ENCODE data around the gene ARL16. TPM values are rescaled to one million over a fixed set of nuclear protein-coding genes. Genes with fewer than 3 reads are reported as not detected.

ARL16 gene
- total and polyA plus RNA-seq, 2 of the 4 experiments (the other 2 are of a cell fraction): 51.1 to 77.9 TPM

- TF ChIP-seq RAD21 (IDR thresholded peaks at IDR 0.05; ENCODE audit: low read length) (no peak), MAZ (IDR thresholded peaks at IDR 0.05; ENCODE audit: borderline replicate concordance, low read depth, low read length) (no peak), SMC3 (IDR thresholded peaks at IDR 0.05; ENCODE audit: low read depth, low read length) (no peak), USF2 (IDR thresholded peaks at IDR 0.05; ENCODE audit: low read depth, low read length) (no peak), RFX5 (IDR thresholded peaks at IDR 0.05; ENCODE audit: low read depth, low read length) (no peak), FOS (IDR thresholded peaks at IDR 0.05; ENCODE audit: low read depth, low read length) (no peak), RCOR1 (IDR thresholded peaks at IDR 0.05; ENCODE audit: insufficient replicate concordance, low read length) (no peak), BHLHE40 (IDR thresholded peaks at IDR 0.05; ENCODE audit: low read depth, low read length) (no peak), CHD1 (IDR thresholded peaks at IDR 0.05; ENCODE audit: low read depth, low read length) (no peak), MXI1 (IDR thresholded peaks at IDR 0.05; ENCODE audit: borderline replicate concordance, low read depth, low read length) (no peak)
- Histone ChIP-seq H4K91ac (ENCODE audit: insufficient read depth, low read depth, low read length) (no peak overlapping the region), H2AK5ac (ENCODE audit: low read depth, low read length) (no peak overlapping the region), H3K4me2 (ENCODE audit: low read depth, low read length) (no peak overlapping the region), H4K5ac (ENCODE audit: low read depth, low read length) (no peak overlapping the region), H3K9me1 (ENCODE audit: insufficient read depth, low read length) (peaks cover 8% of the 10 kb centered on the region), H2BK120ac (ENCODE audit: low read depth, low read length) (no peak overlapping the region), H3K36me3 (ENCODE audit: control insufficient read depth, insufficient read depth, low read length) (peaks cover 16% of the 10 kb centered on the region), H2BK20ac (ENCODE audit: low read depth, low read length) (no peak overlapping the region), H3K4ac (ENCODE audit: low read depth, low read length) (no peak overlapping the region), H2AK9ac (replicated peaks; ENCODE audit: low read depth, low read length, poor library complexity) (no peak overlapping the region), H3K79me1 (ENCODE audit: low read depth in 1 of 2, low read length in 2 of 2) (peaks cover 12 to 46% of the 10 kb centered on the region in 2 experiments), H3K27ac (ENCODE audit: insufficient read depth, low read length) (no peak overlapping the region), H3K27me3 (ENCODE audit: control insufficient read depth, insufficient read depth, low read length) (no peaks in the 10 kb centered on the region), H3K9me3 (ENCODE audit: control insufficient read depth, insufficient read depth, low read length) (no peaks in the 10 kb centered on the region), H3K9ac (ENCODE audit: low read depth, low read length) (no peak overlapping the region), H2BK5ac (ENCODE audit: low read depth, low read length, poor library complexity, severe bottlenecking) (no peak overlapping the region), H3K56ac (ENCODE audit: extremely low read depth, insufficient read depth, low read length) (no peak overlapping the region), H3K4me1 (ENCODE audit: control insufficient read depth, insufficient read depth, low read length) (peaks cover 18% of the 10 kb centered on the region), H2BK15ac (ENCODE audit: low read depth, low read length) (no peak overlapping the region), H3K23ac (ENCODE audit: low read depth, low read length) (no peak overlapping the region), H2AFZ (replicated peaks; ENCODE audit: low read length, poor library complexity) (peak overlapping the region; percentile 41), H3K14ac (replicated peaks; ENCODE audit: low read depth, low read length) (no peak overlapping the region), H4K8ac (ENCODE audit: low read depth in 2 of 2, low read length in 2 of 2) (no peak overlapping the region), H3K18ac (ENCODE audit: low read depth, low read length) (no peak overlapping the region), H4K20me1 (ENCODE audit: insufficient read depth, low read length) (peaks cover 12% of the 10 kb centered on the region), H3K4me3 (ENCODE audit: insufficient read depth, low read depth, low read length) (no peak overlapping the region)
- intact Hi-C loops (cut with micrococcal nuclease) (no loop called here), in situ Hi-C loops (cut with MboI; ENCODE audit: low sequenced_read_pairs) (no loop called here), dilution Hi-C loops (cut with HindIII; ENCODE audit: low sequenced_read_pairs, unreplicated experiment) (no loop called here)
- CTCF ChIA-PET: no interaction called here
- DNase-seq: no peak
- 96% methylated on average over 15 of the region's 54 CpGs; no CpG with 5 or more reads in 1 of the 2 experiments for WGBS, 2 experiments (ENCODE audit: extremely low coverage in 2 of 2, insufficient read length in 1 of 2)
- no TSS peak for BruUV-seq (replicated peaks)
- POLR2A ChIA-PET (ENCODE audit: unreplicated experiment): interaction anchor here (0.6 kb wide), 1 partner anchor 274 kb away, joined by 5 read pairs; no protein-coding TSS in a partner anchor
- no peak for ATAC-seq (ENCODE audit: low read depth)
Observed at GRCh38 chr17:81706757-81707624, 23.4 kb upstream of the ARL16 start.

Measured in IMR-90 (cell line).